Spleen (tissue), 11 donors: ENCODE data around the gene CD69. TPM values are rescaled to one million over a fixed set of nuclear protein-coding genes. Genes with fewer than 3 reads are reported as not detected.

ENCODE experiments used
- DNase-seq: peaks from one replicate; pipeline ENCODE4 v3.0.0-alpha.2; 2020
- H3K27ac ChIP-seq, 8 donors: fragments of 200-600 bp; sonication (generic) in 7 of 8; 1 replicate in 4 of 8; 2 replicates in 4 of 8; pipeline versions ENCODE4 v1.5.0 to v1.8.0; 2016 to 2021; ENCODE audit warnings: inconsistent platforms in 4 of 8, mild to moderate bottlenecking in 4 of 8, moderate library complexity in 1 of 8
- H3K27me3 ChIP-seq, 7 donors: fragments of 200-600 bp; sonication (generic) in 6 of 7; replicated peaks in 1 of 7; 1 replicate in 4 of 7; 2 replicates in 3 of 7; pipeline versions ENCODE4 v1.5.0 to v1.8.0; 2016 to 2021; ENCODE audit warnings: inconsistent platforms in 3 of 7, mild to moderate bottlenecking in 1 of 7
- H3K36me3 ChIP-seq, 6 donors: fragments of 200-600 bp; sonication (generic) in 5 of 6; 1 replicate in 4 of 6; 2 replicates in 2 of 6; pipeline versions ENCODE4 v1.5.0 to v1.8.0; 2016 to 2021; ENCODE audit warnings: inconsistent platforms in 2 of 6
- H3K4me1 ChIP-seq, 6 donors: fragments of 200-600 bp; sonication (generic) in 5 of 6; 1 replicate in 3 of 6; 2 replicates in 3 of 6; pipeline versions ENCODE4 v1.5.0 to v1.8.0; 2016 to 2021; ENCODE audit warnings: inconsistent platforms in 3 of 6
- H3K4me3 ChIP-seq, 8 donors: fragments of 200-600 bp; sonication (generic) in 7 of 8; 1 replicate in 4 of 8; 2 replicates in 4 of 8; pipeline versions ENCODE4 v1.5.0 to v1.8.0; 2016 to 2021; ENCODE audit warnings: inconsistent platforms in 4 of 8, mild to moderate bottlenecking in 4 of 8, moderate library complexity in 2 of 8
- H3K9me3 ChIP-seq, 8 donors: fragments of 200-600 bp; sonication (generic) in 7 of 8; 1 replicate in 4 of 8; 2 replicates in 4 of 8; pipeline versions ENCODE4 v1.5.0 to v1.8.0; 2016 to 2021; ENCODE audit warnings: inconsistent platforms in 4 of 8
- POLR2A ChIP-seq, 3 donors: fragments of 450-650 bp; IDR thresholded peaks; one replicate each; pipeline ENCODE4 v1.5.1; 2017; ENCODE audit warnings: antibody characterized with exemption in 3 of 3, mild to moderate bottlenecking in 1 of 3
- POLR2AphosphoS5 ChIP-seq, 3 donors: sonication (generic); formaldehyde crosslinking; IDR thresholded peaks; one replicate each; pipeline ENCODE4 v1.5.1; 2017; ENCODE audit warnings: antibody characterized with exemption in 3 of 3
- WGBS, 5 donors: extraction: QIAGEN DNeasy Blood & Tissue Kit in 3 of 5; methylation state at CpG; one replicate each; pipeline versions ENCODE4 v1.1.5 to v1.1.7; 2013 to 2018; 5-methylcytosine and 5-hydroxymethylcytosine counted together
- intact Hi-C: fragments of 100-400 bp; cut with DNase I; formaldehyde crosslinking; loops from one replicate; pipeline ENCODE4 v1.15.0; 2023; ENCODE audit warnings: low total_unique reads
- polyA plus RNA-seq, 3 donors: library from polyadenylated mRNA; stranded (reverse); fragments of 200-250 nt; gene quantifications; one replicate each; pipeline ENCODE4 v1.2.1, GENCODE V29; 2013
- total RNA-seq, 7 donors: library from RNA; depleted of rRNA in 3 of 7; stranded (reverse); fragments of >200 nt in 3 of 7; fragmentation: NEBNext Ultra II Directional in 4 of 7; extraction: Animal tissue kit (Norgen Biotek cat#: 25700) in 4 of 7; gene quantifications; one replicate each; pipeline versions ENCODE4 v1.1.0 to v1.2.1, GENCODE V29; 2016 to 2021
- TF ChIP-seq, protein P1 (sequence below), 11 experiments: fragments of 200-600 bp in 7 of 11; fragments of 450-650 bp in 4 of 11; sonication (generic) in 4 of 11; IDR thresholded peaks in 8 of 11; conservative IDR thresholded peaks in 3 of 11; 1 replicate in 7 of 11; 2 replicates in 4 of 11; pipeline versions ENCODE4 v1.4.0 to v1.8.0; 2016 to 2021; ENCODE audit warnings: antibody characterized with exemption in 11 of 11, inconsistent platforms in 4 of 11, mild to moderate bottlenecking in 1 of 11
- donor health status: healthy with polysubstance abuse.
- donor health status: DM: no; HTN: no; CAD: no; lungs with moderate emphysema.
- donor health status: DM: no; HTN: no; CAD: no.
- donor health status: Bipolar disorder and iron deficiency.
- donor health status: healthy.
- donor health status: DM: no; HTN: no; CAD: no.
- donor health status: DM: yes; HTN: yes; CAD: no.

The CD69 gene
- total and polyA plus RNA-seq, 10 donors = 29.5 to 123 (median 62.1) TPM

DNA sequence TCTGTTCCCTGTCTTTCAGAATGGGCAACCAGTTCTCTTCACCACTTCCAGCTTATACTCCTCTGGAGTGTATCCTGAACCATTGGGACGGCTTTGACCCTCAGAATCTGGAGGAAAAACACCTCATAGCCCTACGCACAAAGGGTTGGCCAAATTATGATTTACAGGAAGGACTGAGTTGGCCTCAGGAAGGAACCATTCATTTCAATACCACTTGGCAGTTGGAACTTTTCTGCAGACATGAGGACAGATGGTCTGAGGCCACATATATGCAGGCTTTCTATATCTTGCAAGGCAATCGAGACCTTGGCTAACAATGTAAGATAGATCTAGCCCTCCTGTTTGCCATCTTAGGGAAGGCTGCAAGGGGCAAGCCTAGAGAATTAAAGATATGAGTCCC is 51.8 kb downstream of the CD69 start:
- TF ChIP-seq POLR2A (IDR thresholded peaks at IDR 0.05) = no peak
- TF ChIP-seq POLR2AphosphoS5 (IDR thresholded peaks at IDR 0.05) = no peak
- TF ChIP-seq, protein P1, sequence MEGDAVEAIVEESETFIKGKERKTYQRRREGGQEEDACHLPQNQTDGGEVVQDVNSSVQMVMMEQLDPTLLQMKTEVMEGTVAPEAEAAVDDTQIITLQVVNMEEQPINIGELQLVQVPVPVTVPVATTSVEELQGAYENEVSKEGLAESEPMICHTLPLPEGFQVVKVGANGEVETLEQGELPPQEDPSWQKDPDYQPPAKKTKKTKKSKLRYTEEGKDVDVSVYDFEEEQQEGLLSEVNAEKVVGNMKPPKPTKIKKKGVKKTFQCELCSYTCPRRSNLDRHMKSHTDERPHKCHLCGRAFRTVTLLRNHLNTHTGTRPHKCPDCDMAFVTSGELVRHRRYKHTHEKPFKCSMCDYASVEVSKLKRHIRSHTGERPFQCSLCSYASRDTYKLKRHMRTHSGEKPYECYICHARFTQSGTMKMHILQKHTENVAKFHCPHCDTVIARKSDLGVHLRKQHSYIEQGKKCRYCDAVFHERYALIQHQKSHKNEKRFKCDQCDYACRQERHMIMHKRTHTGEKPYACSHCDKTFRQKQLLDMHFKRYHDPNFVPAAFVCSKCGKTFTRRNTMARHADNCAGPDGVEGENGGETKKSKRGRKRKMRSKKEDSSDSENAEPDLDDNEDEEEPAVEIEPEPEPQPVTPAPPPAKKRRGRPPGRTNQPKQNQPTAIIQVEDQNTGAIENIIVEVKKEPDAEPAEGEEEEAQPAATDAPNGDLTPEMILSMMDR (IDR thresholded peaks at IDR 0.05 in 8 of 11, conservative IDR thresholded peaks at IDR 0.05 in 3 of 11) = no peak
- Histone ChIP-seq H3K36me3 (no peaks in the 10 kb centered on the region), H3K4me3 (no peak overlapping the region), H3K27ac (peak overlapping the region in 6 of 8 donors; percentile 67 to 91 (median 80)), H3K27me3 (no peaks in the 10 kb centered on the region), H3K4me1 (peaks cover 8 to 73% (median 35%) of the 10 kb centered on the region in 6 donors), H3K9me3 (peaks cover 0 to 4% (median 0%) of the 10 kb centered on the region in 8 donors)
- WGBS, 5 donors = 64 to 70% (median 66%) methylated on average over 3 of the region's 3 CpGs
- intact Hi-C loops = loop anchor here (2.0 to 10.0 kb wide), 2 partner anchors 74 to 374 kb away; no protein-coding TSS in a partner anchor
- no peak for DNase-seq

DNA sequence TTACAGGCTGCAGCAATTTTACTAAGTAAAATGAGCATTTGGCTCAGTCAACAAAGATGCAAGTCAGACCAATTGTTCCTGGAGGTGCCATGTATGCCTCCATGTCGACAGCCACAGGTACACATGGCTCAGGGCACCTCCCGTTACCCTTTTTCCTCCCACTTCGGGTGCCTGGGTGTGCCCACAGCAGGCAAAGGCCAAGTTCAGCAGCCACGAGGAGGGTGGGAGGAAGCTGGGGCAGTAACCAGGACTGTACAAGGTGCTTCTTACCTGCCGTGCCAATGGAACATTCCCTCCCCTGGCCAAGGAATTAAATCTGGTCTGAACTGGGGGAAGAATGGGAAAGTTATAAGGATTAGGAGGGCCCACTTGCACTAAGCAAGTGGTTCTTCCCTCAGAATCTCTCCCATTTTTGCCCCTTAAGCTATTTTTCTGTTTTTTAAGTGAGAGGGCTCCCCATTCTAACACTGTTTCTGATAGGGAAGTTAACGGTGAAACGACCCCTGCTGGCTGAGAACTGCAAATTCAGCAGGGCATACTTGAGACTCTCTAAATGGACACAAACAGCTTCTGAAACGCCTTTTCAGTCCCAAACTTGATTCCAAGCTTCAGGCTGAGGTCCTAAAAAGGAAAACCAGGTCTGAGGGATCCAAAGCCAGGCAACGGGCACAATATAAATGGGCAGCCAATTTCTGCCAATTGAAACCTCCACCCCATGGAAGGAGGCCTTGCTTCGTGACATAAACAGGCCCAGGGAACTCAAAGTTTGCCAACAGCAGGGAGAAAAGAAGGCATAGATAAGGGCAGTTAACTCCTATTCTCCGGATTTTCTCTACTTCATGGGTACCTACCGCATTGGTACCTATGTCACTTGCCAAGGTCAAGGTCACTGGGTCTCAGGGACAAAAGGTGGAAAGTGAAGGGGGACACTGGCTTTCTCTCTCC is 52.6 kb downstream of the CD69 start:
- intact Hi-C loops = loop anchor here (2.0 to 10.0 kb wide), 2 partner anchors 73 to 373 kb away; no protein-coding TSS in a partner anchor
- WGBS, 5 donors = 46 to 66% (median 56%) methylated on average over 12 of the region's 12 CpGs
- peak overlapping the region in 1 of 8 donors; percentile 32 for H3K4me3 ChIP-seq
- TF ChIP-seq, protein P1 (IDR thresholded peaks at IDR 0.05 in 8 of 11, conservative IDR thresholded peaks at IDR 0.05 in 3 of 11) = peak; percentile 77 to 90 (median 87)
- no peak for TF ChIP-seq POLR2AphosphoS5 (IDR thresholded peaks at IDR 0.05)
- peaks cover 8 to 80% (median 37%) of the 10 kb centered on the region in 6 donors for H3K4me1 ChIP-seq
- H3K9me3 ChIP-seq = peaks cover 0 to 4% (median 0%) of the 10 kb centered on the region in 8 donors
- no peaks in the 10 kb centered on the region for H3K27me3 ChIP-seq
- H3K27ac ChIP-seq = peak overlapping the region; percentile 63 to 91 (median 78)
- peak; percentile 80 for DNase-seq
- no peaks in the 10 kb centered on the region for H3K36me3 ChIP-seq

DNA sequence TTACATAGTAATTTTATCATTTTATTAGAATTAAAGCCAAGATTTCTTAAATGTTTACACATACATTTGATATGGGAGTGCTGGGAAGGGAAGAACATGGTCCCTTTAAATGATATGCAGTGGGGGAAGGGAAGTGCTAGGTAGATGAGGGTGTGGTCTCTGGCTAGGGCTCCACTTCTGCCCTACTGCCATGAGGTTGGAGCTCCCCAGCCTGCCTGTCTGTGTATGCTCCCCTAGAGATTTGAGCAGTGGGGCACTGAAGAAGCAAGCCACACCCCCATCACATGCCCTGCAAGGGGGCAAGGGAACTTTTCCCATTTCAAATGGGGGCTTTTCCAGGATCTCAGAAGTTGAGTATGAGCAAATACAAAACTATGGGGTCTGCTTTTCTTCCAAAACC is 53.3 kb downstream of the CD69 start:
- Histone ChIP-seq H3K9me3 (peaks cover 0 to 4% (median 0%) of the 10 kb centered on the region in 8 donors), H3K27me3 (no peaks in the 10 kb centered on the region), H3K27ac (peak overlapping the region; percentile 63 to 91 (median 78)), H3K4me3 (peak overlapping the region in 1 of 8 donors; percentile 3), H3K4me1 (peaks cover 10 to 82% (median 42%) of the 10 kb centered on the region in 6 donors), H3K36me3 (no peaks in the 10 kb centered on the region)
- no peak for DNase-seq
- intact Hi-C loops = loop anchor here (10.0 kb wide), 1 partner anchor 373 kb away; no protein-coding TSS in a partner anchor
- TF ChIP-seq POLR2AphosphoS5 (IDR thresholded peaks at IDR 0.05) = peak in 1 of 3 donors; percentile 37
- TF ChIP-seq, protein P1 (IDR thresholded peaks at IDR 0.05 in 8 of 11, conservative IDR thresholded peaks at IDR 0.05 in 3 of 11) = no peak
- no peak for TF ChIP-seq POLR2A (IDR thresholded peaks at IDR 0.05)
